ENCODE data around the gene TBC1D16. TPM values are rescaled to one million over a fixed set of nuclear protein-coding genes. Genes with fewer than 3 reads are reported as not detected.

TBC1D16 gene, protein sequence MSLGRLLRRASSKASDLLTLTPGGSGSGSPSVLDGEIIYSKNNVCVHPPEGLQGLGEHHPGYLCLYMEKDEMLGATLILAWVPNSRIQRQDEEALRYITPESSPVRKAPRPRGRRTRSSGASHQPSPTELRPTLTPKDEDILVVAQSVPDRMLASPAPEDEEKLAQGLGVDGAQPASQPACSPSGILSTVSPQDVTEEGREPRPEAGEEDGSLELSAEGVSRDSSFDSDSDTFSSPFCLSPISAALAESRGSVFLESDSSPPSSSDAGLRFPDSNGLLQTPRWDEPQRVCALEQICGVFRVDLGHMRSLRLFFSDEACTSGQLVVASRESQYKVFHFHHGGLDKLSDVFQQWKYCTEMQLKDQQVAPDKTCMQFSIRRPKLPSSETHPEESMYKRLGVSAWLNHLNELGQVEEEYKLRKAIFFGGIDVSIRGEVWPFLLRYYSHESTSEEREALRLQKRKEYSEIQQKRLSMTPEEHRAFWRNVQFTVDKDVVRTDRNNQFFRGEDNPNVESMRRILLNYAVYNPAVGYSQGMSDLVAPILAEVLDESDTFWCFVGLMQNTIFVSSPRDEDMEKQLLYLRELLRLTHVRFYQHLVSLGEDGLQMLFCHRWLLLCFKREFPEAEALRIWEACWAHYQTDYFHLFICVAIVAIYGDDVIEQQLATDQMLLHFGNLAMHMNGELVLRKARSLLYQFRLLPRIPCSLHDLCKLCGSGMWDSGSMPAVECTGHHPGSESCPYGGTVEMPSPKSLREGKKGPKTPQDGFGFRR
- 30.8 and 50.2 TPM in 2 replicates for total RNA-seq

DNA sequence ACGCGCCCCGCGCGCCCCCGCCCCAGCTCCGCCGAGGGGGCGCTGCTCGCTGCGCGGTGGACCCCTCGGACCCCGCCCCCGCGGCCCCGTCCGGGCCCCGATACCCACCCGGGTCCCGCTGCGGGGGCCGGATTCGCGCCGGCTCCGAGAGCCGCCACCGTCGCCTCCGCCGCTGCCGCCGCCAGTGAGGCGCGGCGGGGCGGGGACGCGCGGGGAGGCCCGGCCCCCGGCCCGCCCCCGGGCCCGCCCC is at the start of gene TBC1D16:
Gene TBC1D16, minus strand, starts transcription at position 186 of the 250 bp plus-strand sequence. CDS start 22,325 bp downstream, outside the sequence.

DNA sequence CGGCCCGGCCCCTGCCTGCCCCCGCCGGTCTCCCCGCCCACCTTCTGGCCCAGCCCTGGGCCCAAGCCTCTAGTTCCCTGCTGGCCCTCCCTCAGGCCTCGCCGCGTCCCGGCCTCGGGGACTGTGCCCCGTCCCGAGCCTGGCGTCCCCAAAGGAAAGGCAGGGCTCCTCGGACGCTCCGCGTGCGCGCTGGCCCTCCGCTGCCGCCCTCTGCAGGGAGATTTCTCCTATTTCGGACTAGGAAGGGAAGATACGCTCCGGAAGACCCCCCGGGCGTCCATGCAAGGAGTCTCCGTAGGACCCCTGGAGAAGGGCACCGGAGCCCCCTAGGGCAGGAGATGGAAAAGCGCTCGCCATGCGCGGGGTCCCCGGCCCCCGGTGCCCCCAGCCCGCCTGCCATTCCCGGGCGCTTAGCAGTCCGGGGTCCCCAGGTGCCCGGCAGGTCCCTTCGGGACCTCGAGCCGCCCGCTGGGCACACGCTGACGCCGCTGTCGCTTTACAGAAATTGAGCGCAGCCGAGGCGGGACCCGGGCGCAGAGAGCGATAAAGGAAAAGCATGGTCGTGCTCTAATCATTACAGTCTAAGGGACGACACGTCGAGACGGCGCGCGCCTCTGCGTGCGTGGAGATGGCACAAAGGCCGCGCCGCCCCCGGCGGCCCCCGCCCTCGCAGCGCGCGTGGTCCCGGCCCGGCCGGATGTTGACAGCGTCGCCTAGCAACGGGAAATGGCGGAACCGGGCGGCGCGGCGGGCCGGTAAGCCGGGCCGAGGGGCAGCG is 454 bp upstream of the TBC1D16 start, which contains the start of gene CCDC40:
Gene CCDC40, plus strand, starts transcription at position 706 of the 778 bp plus-strand sequence. Its CDS starts 21 bp downstream, at position 727.

Other genes with a start within 250 kb of the TBC1D16 start
- 5.0 and 9.2 TPM in 2 replicates for gene CBX8, start 238.8 kb downstream of the TBC1D16 start, total RNA-seq
- gene CBX4, start 196.4 kb downstream of the TBC1D16 start, total RNA-seq: 15.3 and 24.7 TPM in 2 replicates
- gene CCDC40, start 770 bp upstream of the TBC1D16 start, total RNA-seq: 0.91 and 2.8 TPM in 2 replicates
- gene GAA, start 65.7 kb upstream of the TBC1D16 start, total RNA-seq: 38.7 and 180 TPM in 2 replicates
- 69.6 and 77.8 TPM in 2 replicates for gene EIF4A3, start 111.3 kb upstream of the TBC1D16 start, total RNA-seq
- gene CARD14, start 134.2 kb upstream of the TBC1D16 start, total RNA-seq: 0.16 TPM in 1 of 2 replicates, not detected in the other
- gene SGSH, start 184.5 kb upstream of the TBC1D16 start, total RNA-seq: 9.1 and 33.5 TPM in 2 replicates
- gene SLC26A11, start 184.6 kb upstream of the TBC1D16 start, total RNA-seq: 4.7 and 9.2 TPM in 2 replicates
- 45.6 and 56.7 TPM in 2 replicates for gene RNF213, start 225.0 kb upstream of the TBC1D16 start, total RNA-seq

Measured in epithelial cell of alveolus of lung (primary cell).